ENCODE data around the gene FETUB. TPM values are rescaled to one million over a fixed set of nuclear protein-coding genes. Genes with fewer than 3 reads are reported as not detected.

FETUB gene
- total and polyA plus RNA-seq, 12 donors: not detected

DNA sequence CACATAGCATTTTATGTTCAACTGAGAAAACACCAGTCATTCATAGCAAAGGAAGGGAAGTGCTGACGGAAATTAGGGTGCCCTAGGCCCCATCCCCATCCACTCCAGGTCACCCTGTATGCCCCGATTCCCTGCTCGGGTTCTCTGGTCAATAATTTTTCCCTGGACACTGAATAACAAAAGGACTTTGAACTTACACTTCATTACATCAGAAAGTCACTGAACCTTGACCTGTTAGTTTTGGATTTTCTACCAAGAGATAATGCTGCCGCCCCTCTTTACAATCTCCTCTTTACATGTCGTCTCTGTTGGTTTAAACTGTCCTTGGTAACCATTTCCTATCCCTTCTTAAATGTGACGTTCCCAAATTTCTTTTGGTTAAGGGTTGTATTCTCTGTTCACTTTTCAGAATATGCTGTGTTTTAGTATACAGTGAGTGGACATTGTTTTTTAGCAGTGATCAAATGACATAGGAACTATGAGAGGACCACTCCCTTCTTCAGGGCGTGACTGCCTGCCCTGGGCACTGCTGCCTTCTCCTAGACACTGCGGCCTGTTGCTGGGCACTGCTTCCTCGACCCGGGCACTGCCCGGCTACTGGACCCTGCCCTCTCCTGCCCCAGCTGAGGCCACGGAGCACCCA is 40.9 kb upstream of the FETUB start:
- H3K36me3 ChIP-seq (replicated peaks in 1 of 2): no peaks in the 10 kb centered on the region
- H3K4me1 ChIP-seq (replicated peaks in 1 of 2): no peaks in the 10 kb centered on the region
- no peak for TF ChIP-seq CTCF (IDR thresholded peaks at IDR 0.05)
- TF ChIP-seq POLR2A (IDR thresholded peaks at IDR 0.05): no peak
- H3K27me3 ChIP-seq: no peaks in the 10 kb centered on the region
- no peak overlapping the region for H3K4me3 ChIP-seq
- H3K9me3 ChIP-seq (replicated peaks in 1 of 3): no peaks in the 10 kb centered on the region
- DNase-seq: no peak
- 63 to 83% (median 70%) methylated on average over 6 to 12 of the region's 12 CpGs for WGBS, 4 donors
- H3K27ac ChIP-seq: no peak overlapping the region
- intact Hi-C loops (cut with DNase I): no loop called here

DNA sequence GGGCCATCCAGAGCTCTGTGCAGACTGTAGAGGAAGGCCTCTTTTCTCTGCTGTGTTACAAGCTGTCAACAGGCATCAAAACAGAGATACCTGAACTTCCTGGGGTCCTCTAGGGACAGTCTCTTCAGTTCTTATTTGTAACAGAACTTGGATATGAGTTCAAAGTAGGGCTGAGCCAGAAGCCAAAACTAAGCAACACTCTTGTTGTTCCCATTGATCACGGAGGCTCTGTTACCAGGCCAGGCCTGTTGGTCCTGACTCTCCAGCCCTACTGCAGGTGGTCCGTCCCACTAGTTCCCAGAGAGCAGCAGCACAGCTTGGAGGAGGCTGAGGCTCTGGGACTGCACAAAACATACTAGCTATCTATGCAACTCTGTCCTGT is 40.4 kb upstream of the FETUB start:
- Histone ChIP-seq H3K27ac (no peak overlapping the region), H3K9me3 (replicated peaks in 1 of 3) (no peaks in the 10 kb centered on the region), H3K4me3 (no peak overlapping the region), H3K4me1 (replicated peaks in 1 of 2) (no peaks in the 10 kb centered on the region), H3K36me3 (replicated peaks in 1 of 2) (no peaks in the 10 kb centered on the region), H3K27me3 (no peaks in the 10 kb centered on the region)
- intact Hi-C loops (cut with DNase I): loop anchor here in 1 of 2 donors (10.0 kb wide), 1 partner anchor 565 kb away; no protein-coding TSS in a partner anchor
- DNase-seq: no peak
- WGBS, 4 donors: 38 to 93% (median 91%) methylated on average over 1 to 2 of the region's 2 CpGs
- TF ChIP-seq POLR2A (IDR thresholded peaks at IDR 0.05) (no peak), CTCF (IDR thresholded peaks at IDR 0.05) (no peak)

GRCh38 chr3:186600896-186601295 is 39.3 kb upstream of the FETUB start:
- Histone ChIP-seq H3K9me3 (replicated peaks in 1 of 3) (no peaks in the 10 kb centered on the region), H3K4me1 (replicated peaks in 1 of 2) (no peaks in the 10 kb centered on the region), H3K27me3 (no peaks in the 10 kb centered on the region), H3K27ac (no peak overlapping the region), H3K4me3 (no peak overlapping the region), H3K36me3 (replicated peaks in 1 of 2) (no peaks in the 10 kb centered on the region)
- WGBS, 4 donors: 50 to 63% (median 55%) methylated on average over 3 of the region's 3 CpGs
- DNase-seq: no peak
- TF ChIP-seq POLR2A (IDR thresholded peaks at IDR 0.05): no peak
- no peak for TF ChIP-seq CTCF (IDR thresholded peaks at IDR 0.05)
- intact Hi-C loops (cut with DNase I): loop anchor here in 1 of 2 donors (10.0 kb wide), 1 partner anchor 564 kb away; no protein-coding TSS in a partner anchor

DNA sequence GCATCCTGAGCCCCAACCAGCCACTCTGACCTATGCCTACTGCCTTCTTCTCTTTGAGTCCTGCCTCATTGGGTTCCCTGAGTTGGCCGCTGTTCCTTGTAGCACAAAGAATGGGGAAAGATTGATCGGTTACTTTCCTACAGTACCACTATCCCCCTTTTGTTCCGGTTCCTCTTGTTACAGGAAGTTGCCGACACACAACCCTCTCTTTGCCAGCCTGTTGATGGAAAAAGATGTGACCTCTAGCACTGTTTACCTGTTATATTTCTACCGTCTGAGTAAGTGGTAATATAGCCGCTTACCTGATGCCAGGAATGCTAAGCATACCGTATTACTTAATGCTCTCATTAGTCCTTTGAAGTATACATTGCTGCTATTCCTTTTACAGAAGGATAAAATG is 37.0 kb upstream of the FETUB start:
- no peak for TF ChIP-seq POLR2A (IDR thresholded peaks at IDR 0.05)
- TF ChIP-seq CTCF (IDR thresholded peaks at IDR 0.05): no peak
- intact Hi-C loops (cut with DNase I): loop anchor here in 1 of 2 donors (10.0 kb wide), 1 partner anchor 562 kb away; no protein-coding TSS in a partner anchor
- WGBS, 4 donors: 76 to 86% (median 82%) methylated on average over 7 of the region's 7 CpGs

More for the DNA sequence above, 37.0 kb upstream of the FETUB start:
- H3K4me3 ChIP-seq: no peak overlapping the region
- no peaks in the 10 kb centered on the region for H3K36me3 ChIP-seq (replicated peaks in 1 of 2)
- no peak for DNase-seq
- no peak overlapping the region for H3K27ac ChIP-seq
- H3K4me1 ChIP-seq (replicated peaks in 1 of 2): no peaks in the 10 kb centered on the region
- no peaks in the 10 kb centered on the region for H3K9me3 ChIP-seq (replicated peaks in 1 of 3)
- H3K27me3 ChIP-seq: no peaks in the 10 kb centered on the region

Measured in adrenal gland (tissue), 12 donors.